Panc1 (cell line): ENCODE results near the gene RARA.

ENCODE experiments used
- TCF7L2 ChIP-seq: IDR thresholded peaks from 2 replicates; pipeline ENCODE4 v1.6.1; 2011; ENCODE audit warnings: mild to moderate bottlenecking, low read depth, low read length, inconsistent platforms
- TF ChIP-seq, protein P1 (sequence below): fragments of 450-650 bp; IDR thresholded peaks from 2 replicates; pipeline ENCODE4 v1.5.1; 2017; ENCODE audit warnings: mild to moderate bottlenecking

DNA sequence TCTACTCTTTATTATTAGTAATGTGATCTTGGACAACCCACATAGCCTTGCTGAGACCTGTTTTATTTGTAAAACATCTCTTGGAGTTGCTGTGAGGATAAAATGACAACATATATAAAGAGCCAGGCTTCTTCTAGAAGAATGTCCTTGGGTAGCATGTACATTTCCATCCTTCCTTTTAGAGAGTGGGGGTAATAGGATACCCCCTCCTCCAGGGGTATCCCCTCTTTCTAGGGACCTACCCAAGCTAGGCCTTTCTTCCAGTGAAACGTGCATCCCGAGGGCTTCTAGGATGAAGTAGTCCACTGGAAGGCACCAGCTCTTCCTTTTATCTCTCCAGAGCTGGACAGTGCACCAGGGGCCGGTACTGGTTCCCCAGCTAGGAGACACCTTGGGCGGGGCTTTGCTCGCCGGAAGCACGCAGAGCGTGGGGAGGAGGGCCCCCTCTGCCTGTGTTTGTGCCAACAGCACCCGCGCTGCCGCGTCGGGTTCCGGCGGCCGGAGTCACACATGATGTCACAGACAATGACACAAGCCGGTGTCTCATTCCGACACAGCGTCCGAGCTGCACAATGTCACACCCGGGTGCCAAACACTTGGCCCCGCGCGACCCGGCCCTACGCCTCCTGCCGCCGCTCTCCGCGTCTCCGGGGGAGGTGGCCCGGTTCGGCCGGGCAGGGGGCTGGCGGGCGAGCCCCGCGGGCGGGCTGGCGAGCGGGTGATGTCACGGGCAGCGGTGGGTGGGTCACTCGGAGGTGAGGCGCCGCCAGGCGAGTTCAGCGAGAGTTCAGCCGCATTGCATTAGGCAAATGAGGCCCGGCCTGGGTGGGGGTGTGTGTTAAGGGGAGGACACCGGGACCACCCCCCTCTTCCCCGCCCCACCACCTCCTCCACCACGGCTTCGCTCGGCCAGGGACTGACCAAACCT is 32.2 kb downstream of the RARA start:
- 0 out of 2 replicates have a peak, but pooled peaks have one; percentile 42 for TF ChIP-seq TCF7L2
- TF ChIP-seq, protein P1, sequence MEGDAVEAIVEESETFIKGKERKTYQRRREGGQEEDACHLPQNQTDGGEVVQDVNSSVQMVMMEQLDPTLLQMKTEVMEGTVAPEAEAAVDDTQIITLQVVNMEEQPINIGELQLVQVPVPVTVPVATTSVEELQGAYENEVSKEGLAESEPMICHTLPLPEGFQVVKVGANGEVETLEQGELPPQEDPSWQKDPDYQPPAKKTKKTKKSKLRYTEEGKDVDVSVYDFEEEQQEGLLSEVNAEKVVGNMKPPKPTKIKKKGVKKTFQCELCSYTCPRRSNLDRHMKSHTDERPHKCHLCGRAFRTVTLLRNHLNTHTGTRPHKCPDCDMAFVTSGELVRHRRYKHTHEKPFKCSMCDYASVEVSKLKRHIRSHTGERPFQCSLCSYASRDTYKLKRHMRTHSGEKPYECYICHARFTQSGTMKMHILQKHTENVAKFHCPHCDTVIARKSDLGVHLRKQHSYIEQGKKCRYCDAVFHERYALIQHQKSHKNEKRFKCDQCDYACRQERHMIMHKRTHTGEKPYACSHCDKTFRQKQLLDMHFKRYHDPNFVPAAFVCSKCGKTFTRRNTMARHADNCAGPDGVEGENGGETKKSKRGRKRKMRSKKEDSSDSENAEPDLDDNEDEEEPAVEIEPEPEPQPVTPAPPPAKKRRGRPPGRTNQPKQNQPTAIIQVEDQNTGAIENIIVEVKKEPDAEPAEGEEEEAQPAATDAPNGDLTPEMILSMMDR, result no peak
